Subcutaneous adipose tissue (tissue), 4 donors: ENCODE results near the gene NOTCH1. TPM values are rescaled to one million over a fixed set of nuclear protein-coding genes. Genes with fewer than 3 reads are reported as not detected.

Source experiments
- CTCF ChIP-seq: fragments of 450-650 bp; IDR thresholded peaks from one replicate; pipeline ENCODE4 v1.5.1; 2016; ENCODE audit warnings: low read depth, mild to moderate bottlenecking, control low read depth, antibody characterized with exemption, moderate library complexity
- total RNA-seq, 4 donors: library from RNA; depleted of rRNA; stranded (reverse); fragments of >200 nt; gene quantifications; one replicate each; pipeline ENCODE4 v1.1.0, GENCODE V29; 2016

Gene NOTCH1
- total RNA-seq, 4 donors from 2014 or later, result 18.0 to 94.4 (median 21.3) TPM

GRCh38 chr9:136488247-136489214, 57.3 kb downstream of the NOTCH1 start:
- no peak for TF ChIP-seq CTCF

DNA sequence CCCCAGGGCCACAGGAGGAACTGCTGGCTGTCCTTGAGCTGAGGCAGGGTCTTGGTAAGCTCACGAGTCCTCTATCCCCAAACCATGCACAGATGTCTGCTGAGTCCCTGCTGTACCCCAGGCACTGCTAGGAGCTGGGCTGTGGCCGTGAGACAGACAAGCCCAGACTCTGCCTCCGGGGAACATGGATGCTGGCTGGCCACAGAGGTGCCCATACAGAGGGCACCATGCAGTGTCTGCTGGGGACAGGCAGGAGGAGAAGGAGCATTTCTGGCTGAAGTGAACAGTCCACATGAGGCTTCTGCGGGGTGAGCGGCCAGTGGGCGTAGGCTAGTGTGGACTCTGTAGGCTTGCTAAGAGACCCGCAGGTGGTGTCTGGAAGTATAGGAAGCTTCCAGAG, 58.2 kb downstream of the NOTCH1 start:
- no peak for TF ChIP-seq CTCF

DNA sequence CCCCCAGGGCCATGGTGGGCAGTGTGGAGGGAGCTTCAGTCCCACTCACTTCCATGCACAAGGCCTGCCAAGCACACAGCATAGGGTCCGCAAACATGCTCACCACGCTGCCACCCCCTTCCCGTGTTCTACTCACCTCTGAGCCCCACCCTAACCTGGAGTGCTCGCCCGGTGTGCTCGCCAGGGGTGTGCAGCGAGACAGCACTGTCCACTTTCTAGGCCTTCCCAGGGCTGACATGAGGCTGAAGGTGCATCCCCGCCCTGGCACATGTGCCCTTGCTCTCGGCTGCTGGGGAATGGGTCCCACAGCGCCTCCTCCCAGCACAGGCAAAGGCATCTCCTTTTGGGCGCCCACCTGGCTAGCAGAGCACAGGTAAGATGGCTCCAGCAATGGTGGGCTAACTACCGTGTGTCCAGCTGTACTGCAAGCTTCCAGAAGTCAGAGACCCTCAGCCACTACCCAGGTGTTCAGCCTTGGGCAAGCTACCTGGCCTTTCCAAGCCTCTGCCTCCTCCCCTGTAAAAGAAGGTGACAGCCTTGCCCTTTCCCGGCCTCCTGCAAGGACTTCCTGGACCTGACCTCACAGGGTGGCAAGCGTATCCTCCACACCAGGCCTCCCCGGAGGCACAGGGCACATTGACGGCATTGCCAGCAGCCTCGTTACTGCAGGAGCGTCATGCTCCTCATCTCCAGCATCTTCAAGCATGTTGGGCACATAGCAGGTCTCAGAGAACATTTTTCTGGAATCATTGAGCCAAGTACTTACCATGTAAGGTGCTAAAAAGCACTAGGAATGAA, 58.8 kb downstream of the NOTCH1 start:
- TF ChIP-seq CTCF, result no peak

GRCh38 chr9:136486131-136486530, 59.7 kb downstream of the NOTCH1 start:
- no peak for TF ChIP-seq CTCF

DNA sequence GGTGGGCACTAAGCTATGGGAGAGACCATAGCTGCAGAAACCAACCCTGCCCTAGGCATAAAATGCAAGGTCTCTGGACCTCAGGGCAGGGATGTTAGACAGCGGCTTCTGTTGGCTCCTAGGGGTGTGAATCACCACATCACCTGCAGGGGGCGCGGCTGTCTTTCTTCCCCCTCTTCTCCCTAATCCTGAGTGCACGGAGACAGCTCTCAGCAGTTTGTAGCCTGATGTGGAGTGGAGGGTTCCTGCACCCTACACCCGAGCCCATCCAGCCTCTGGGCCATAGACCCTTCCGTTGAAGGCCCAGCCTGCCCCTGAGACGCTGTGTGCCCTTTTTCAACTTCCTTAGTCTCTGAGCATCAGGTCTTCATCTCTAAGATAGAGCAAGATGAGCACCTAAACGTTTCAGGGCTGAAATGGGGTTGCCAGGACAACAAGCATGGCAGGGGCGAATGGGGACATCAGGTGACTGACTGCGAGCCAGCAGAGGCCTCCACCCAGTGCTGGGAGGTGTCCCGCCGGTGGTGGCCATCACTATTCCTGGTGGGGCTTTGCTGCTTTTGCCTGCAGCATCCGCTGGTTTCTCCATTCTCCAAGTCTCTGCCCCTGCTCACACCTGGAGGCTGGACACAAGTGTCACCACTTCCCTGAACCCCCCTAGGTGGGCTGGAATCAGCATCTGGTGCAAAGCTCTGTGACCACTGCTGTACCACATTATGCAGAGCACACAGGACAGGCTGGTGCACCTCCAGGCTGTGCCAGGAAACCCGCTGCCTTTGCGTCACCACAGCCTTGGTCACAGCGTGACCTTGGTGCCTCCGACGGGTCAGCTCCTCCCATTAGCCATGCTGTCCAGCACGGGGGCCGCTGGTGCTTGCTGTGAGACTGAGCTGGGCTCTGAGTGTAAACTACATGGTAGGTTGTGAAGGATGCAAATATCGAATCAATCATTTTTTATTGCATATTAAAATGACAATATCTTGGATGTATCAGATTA, 60.5 kb downstream of the NOTCH1 start:
- no peak for TF ChIP-seq CTCF

DNA sequence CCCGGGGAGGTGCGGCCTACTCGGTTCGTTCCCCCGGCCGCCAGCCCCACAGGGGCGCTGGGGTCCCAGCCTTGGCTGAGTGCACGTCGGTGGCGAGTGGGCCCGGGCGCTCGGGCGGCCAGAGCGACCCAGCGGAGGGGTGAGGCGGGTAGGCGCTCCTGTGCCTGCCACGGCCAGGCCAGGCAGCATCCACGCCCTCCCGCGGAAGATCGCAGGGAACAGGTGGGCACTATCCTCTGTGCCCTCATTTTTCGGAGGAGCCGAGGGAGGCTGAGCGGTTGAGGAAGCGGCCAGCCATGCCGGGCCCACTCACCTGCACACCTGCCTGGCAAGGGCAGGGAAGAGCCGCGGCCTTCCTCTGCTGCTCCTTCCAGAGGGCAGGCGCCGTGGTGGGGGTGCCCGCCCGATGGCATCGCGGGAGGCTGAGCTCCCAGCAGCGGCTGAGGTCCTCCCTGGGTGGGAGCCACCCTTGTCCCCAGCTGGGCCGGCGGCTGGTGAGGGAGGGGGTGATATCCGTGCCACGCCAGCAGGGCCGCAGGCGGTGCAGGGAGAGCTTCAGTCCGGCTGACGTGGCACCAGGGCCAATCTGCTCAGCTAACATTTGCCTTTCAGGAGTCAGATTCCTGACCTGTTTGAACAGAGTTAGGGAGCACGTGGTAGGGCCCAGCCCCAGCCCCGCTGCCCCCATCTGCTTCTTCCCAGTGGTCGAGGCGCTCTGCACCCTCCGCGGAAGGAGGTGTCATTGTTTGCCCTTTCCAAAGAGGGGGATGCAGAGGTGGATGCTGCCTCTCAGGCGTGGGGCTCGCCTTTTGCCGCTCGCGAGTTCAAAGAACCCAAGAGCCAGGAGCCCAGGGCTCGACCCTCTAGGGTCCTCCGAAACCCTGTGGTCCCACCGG, 61.4 kb downstream of the NOTCH1 start:
- no peak for TF ChIP-seq CTCF
